ENCODE data around the gene CILP2.

DNA sequence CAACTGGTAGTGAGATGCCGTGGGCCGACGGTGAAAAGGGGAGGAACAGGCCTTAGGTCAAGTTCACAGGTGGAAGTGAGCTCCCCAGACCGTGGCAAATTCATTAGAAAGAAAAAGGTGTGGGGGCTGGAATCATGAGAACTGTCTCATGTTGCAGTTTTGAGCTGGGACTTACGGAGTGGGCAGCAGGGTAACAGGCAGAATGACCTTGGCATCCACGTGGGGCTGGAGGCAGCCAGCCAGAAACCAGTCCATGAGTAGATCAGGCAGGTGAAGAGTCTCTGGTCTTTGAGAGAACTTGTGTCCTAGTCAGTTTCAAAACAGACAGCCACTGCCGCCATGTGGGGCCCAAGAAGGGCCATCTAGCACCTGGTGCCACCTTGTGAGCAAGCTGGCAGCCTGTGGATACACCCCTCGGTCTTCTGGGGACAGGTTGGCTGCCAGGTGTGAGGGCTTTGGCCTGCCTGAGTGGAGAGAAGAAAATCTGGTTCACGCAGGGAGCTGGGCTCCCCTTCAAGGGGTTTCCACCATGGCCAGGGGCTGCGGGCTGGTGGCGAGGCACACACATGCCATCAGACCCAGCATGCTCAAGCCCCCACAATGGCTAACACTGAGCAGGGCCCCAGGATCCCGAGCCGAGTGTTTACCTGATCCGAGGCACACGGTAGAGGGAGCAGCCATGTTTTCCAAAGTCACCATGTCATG lies 46.6 kb upstream of the CILP2 start:
- TF ChIP-seq, protein P1, sequence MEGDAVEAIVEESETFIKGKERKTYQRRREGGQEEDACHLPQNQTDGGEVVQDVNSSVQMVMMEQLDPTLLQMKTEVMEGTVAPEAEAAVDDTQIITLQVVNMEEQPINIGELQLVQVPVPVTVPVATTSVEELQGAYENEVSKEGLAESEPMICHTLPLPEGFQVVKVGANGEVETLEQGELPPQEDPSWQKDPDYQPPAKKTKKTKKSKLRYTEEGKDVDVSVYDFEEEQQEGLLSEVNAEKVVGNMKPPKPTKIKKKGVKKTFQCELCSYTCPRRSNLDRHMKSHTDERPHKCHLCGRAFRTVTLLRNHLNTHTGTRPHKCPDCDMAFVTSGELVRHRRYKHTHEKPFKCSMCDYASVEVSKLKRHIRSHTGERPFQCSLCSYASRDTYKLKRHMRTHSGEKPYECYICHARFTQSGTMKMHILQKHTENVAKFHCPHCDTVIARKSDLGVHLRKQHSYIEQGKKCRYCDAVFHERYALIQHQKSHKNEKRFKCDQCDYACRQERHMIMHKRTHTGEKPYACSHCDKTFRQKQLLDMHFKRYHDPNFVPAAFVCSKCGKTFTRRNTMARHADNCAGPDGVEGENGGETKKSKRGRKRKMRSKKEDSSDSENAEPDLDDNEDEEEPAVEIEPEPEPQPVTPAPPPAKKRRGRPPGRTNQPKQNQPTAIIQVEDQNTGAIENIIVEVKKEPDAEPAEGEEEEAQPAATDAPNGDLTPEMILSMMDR (IDR thresholded peaks at IDR 0.05; ENCODE audit: low read depth, low read length, poor library complexity, severe bottlenecking): no peak
- no peak for TF ChIP-seq EZH2phosphoT487 (IDR thresholded peaks at IDR 0.05; ENCODE audit: borderline replicate concordance, low read length)

Data from DOHH2 (cell line).